ENCODE data around the gene MACIR. TPM values are rescaled to one million over a fixed set of nuclear protein-coding genes. Genes with fewer than 3 reads are reported as not detected.

Gene MACIR
- polyA plus RNA-seq, 1 donor: 31.2 TPM

- Histone ChIP-seq H3K4me1 (ENCODE audit: control insufficient read depth, insufficient read depth, low read length) (no peaks in the 10 kb centered on the region), H3K27me3 (ENCODE audit: control insufficient read depth, insufficient read depth, low read length) (no peaks in the 10 kb centered on the region), H3K9me3 (ENCODE audit: control insufficient read depth, low read depth, low read length) (no peaks in the 10 kb centered on the region), H3K4me3 (ENCODE audit: low read length) (no peak overlapping the region), H3K36me3 (ENCODE audit: control insufficient read depth, insufficient read depth, low read length) (no peaks in the 10 kb centered on the region), H3K27ac (ENCODE audit: low read length) (no peak overlapping the region)
- WGBS (ENCODE audit: insufficient coverage, low lambda C conversion rate): 100% methylated on average over 2 of the region's 3 CpGs
- no peak for DNase-seq
These were observed 28.1 kb downstream of the MACIR start for GRCh38 chr5:103286622-103287021.

GRCh38 chr5:103289024-103289423, 30.5 kb downstream of the MACIR start:
- WGBS (ENCODE audit: insufficient coverage, low lambda C conversion rate): no CpG with 5 or more reads among the region's 1 CpG
- Histone ChIP-seq H3K27ac (ENCODE audit: low read length) (no peak overlapping the region), H3K27me3 (ENCODE audit: control insufficient read depth, insufficient read depth, low read length) (no peaks in the 10 kb centered on the region), H3K4me1 (ENCODE audit: control insufficient read depth, insufficient read depth, low read length) (no peaks in the 10 kb centered on the region), H3K4me3 (ENCODE audit: low read length) (no peak overlapping the region), H3K36me3 (ENCODE audit: control insufficient read depth, insufficient read depth, low read length) (no peaks in the 10 kb centered on the region), H3K9me3 (ENCODE audit: control insufficient read depth, low read depth, low read length) (no peaks in the 10 kb centered on the region)
- no peak for DNase-seq

DNA sequence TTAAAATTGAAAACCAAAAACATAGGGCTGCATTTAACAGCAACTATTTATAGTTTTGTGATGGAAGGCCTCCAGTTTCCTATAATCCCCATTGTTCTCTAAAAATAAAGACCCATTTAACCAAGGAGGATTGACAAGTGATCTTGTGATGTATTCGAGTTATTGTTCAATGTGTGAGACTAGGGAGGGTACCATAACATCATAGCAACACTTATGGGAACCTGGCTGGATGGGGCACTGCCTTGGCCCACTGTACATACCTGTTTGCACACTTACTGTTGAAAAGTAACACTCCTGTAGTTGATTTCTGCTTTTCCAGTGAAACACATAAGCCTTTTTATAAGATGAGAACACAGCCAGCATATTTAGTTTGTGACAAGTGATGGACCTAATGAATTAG, 32.3 kb downstream of the MACIR start:
- no peaks in the 10 kb centered on the region for H3K9me3 ChIP-seq (ENCODE audit: control insufficient read depth, low read depth, low read length)
- H3K4me1 ChIP-seq (ENCODE audit: control insufficient read depth, insufficient read depth, low read length): no peaks in the 10 kb centered on the region
- H3K27me3 ChIP-seq (ENCODE audit: control insufficient read depth, insufficient read depth, low read length): no peaks in the 10 kb centered on the region
- DNase-seq: no peak
- no peak overlapping the region for H3K4me3 ChIP-seq (ENCODE audit: low read length)
- H3K27ac ChIP-seq (ENCODE audit: low read length): no peak overlapping the region
- WGBS (ENCODE audit: insufficient coverage, low lambda C conversion rate): 100% methylated on average over 1 of the region's 1 CpG
- no peaks in the 10 kb centered on the region for H3K36me3 ChIP-seq (ENCODE audit: control insufficient read depth, insufficient read depth, low read length)

- Histone ChIP-seq H3K4me3 (ENCODE audit: low read length) (no peak overlapping the region), H3K27ac (ENCODE audit: low read length) (no peak overlapping the region), H3K9me3 (ENCODE audit: control insufficient read depth, low read depth, low read length) (no peaks in the 10 kb centered on the region), H3K27me3 (ENCODE audit: control insufficient read depth, insufficient read depth, low read length) (no peaks in the 10 kb centered on the region), H3K36me3 (ENCODE audit: control insufficient read depth, insufficient read depth, low read length) (no peaks in the 10 kb centered on the region), H3K4me1 (ENCODE audit: control insufficient read depth, insufficient read depth, low read length) (no peaks in the 10 kb centered on the region)
- WGBS (ENCODE audit: insufficient coverage, low lambda C conversion rate): 100% methylated on average over 1 of the region's 4 CpGs
- DNase-seq: no peak
These were observed 33.0 kb downstream of the MACIR start for GRCh38 chr5:103291606-103292005.

DNA sequence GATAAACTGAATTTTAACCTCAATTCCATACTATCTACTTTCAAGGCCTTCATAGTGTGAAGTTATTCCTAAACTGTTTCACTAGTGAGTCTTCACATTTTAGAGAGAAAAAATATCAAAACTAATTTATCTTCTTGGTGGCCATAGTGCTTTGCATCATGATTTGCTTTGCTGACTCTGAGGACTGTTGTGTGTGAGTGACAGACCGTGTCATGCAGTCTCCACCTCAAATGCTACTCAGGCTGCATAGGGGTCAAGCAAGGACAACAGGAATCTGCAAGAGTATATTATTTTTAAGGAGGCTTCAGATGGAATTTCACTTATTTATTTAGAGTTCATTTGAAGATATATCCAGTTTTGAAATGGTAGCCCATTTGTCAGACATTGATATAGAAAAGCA, 34.5 kb downstream of the MACIR start:
- DNase-seq: no peak
- Histone ChIP-seq H3K27me3 (ENCODE audit: control insufficient read depth, insufficient read depth, low read length) (no peaks in the 10 kb centered on the region), H3K36me3 (ENCODE audit: control insufficient read depth, insufficient read depth, low read length) (no peaks in the 10 kb centered on the region), H3K27ac (ENCODE audit: low read length) (no peak overlapping the region), H3K4me1 (ENCODE audit: control insufficient read depth, insufficient read depth, low read length) (no peaks in the 10 kb centered on the region), H3K9me3 (ENCODE audit: control insufficient read depth, low read depth, low read length) (no peaks in the 10 kb centered on the region), H3K4me3 (ENCODE audit: low read length) (no peak overlapping the region)
- whole genome bisulfite sequencing (ENCODE audit: insufficient coverage, low lambda C conversion rate): no CpG with 5 or more reads among the region's 1 CpG

- Histone ChIP-seq H3K36me3 (ENCODE audit: control insufficient read depth, insufficient read depth, low read length) (no peaks in the 10 kb centered on the region), H3K4me3 (ENCODE audit: low read length) (no peak overlapping the region), H3K4me1 (ENCODE audit: control insufficient read depth, insufficient read depth, low read length) (no peaks in the 10 kb centered on the region), H3K9me3 (ENCODE audit: control insufficient read depth, low read depth, low read length) (no peaks in the 10 kb centered on the region), H3K27ac (ENCODE audit: low read length) (no peak overlapping the region), H3K27me3 (ENCODE audit: control insufficient read depth, insufficient read depth, low read length) (no peaks in the 10 kb centered on the region)
- no peak for DNase-seq
- no CpG with 5 or more reads among the region's 3 CpGs for WGBS (ENCODE audit: insufficient coverage, low lambda C conversion rate)
These were observed 35.2 kb downstream of the MACIR start for GRCh38 chr5:103293719-103294118.

DNA sequence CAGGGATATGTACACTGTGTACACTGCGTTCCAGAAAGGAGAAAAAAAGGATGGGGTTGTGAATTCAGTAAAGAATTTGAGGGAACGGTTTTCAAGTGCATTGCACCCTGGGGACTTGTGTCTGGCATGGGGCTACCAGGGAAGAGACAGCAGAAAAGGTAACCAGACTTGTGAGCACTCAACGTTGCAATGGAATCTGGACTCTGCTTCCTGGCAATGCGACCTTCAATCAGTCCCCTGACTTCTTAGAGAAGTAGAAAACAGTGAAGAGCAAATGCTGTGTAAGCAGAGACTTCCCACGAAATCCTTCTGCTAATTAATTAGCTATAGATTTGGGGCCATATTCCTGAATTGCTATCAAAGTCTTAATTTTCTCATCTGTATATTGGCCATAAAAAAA, 36.3 kb downstream of the MACIR start:
- DNase-seq: peak; percentile 57 to 72
- Histone ChIP-seq H3K27me3 (ENCODE audit: control insufficient read depth, insufficient read depth, low read length) (no peaks in the 10 kb centered on the region), H3K4me3 (ENCODE audit: low read length) (no peak overlapping the region), H3K36me3 (ENCODE audit: control insufficient read depth, insufficient read depth, low read length) (no peaks in the 10 kb centered on the region), H3K9me3 (ENCODE audit: control insufficient read depth, low read depth, low read length) (no peaks in the 10 kb centered on the region), H3K4me1 (ENCODE audit: control insufficient read depth, insufficient read depth, low read length) (no peaks in the 10 kb centered on the region), H3K27ac (ENCODE audit: low read length) (peak overlapping the region; percentile 16)
- 40% methylated on average over 2 of the region's 5 CpGs for WGBS (ENCODE audit: insufficient coverage, low lambda C conversion rate)

GRCh38 chr5:103295424-103295823, 36.9 kb downstream of the MACIR start:
- Histone ChIP-seq H3K27ac (ENCODE audit: low read length) (no peak overlapping the region), H3K4me3 (ENCODE audit: low read length) (no peak overlapping the region), H3K9me3 (ENCODE audit: control insufficient read depth, low read depth, low read length) (no peaks in the 10 kb centered on the region), H3K4me1 (ENCODE audit: control insufficient read depth, insufficient read depth, low read length) (no peaks in the 10 kb centered on the region), H3K36me3 (ENCODE audit: control insufficient read depth, insufficient read depth, low read length) (no peaks in the 10 kb centered on the region), H3K27me3 (ENCODE audit: control insufficient read depth, insufficient read depth, low read length) (no peaks in the 10 kb centered on the region)
- WGBS (ENCODE audit: insufficient coverage, low lambda C conversion rate): 100% methylated on average over 1 of the region's 5 CpGs
- DNase-seq: no peak

- Histone ChIP-seq H3K4me3 (ENCODE audit: low read length) (no peak overlapping the region), H3K36me3 (ENCODE audit: control insufficient read depth, insufficient read depth, low read length) (no peaks in the 10 kb centered on the region), H3K4me1 (ENCODE audit: control insufficient read depth, insufficient read depth, low read length) (no peaks in the 10 kb centered on the region), H3K27ac (ENCODE audit: low read length) (no peak overlapping the region), H3K9me3 (ENCODE audit: control insufficient read depth, low read depth, low read length) (no peaks in the 10 kb centered on the region), H3K27me3 (ENCODE audit: control insufficient read depth, insufficient read depth, low read length) (no peaks in the 10 kb centered on the region)
- 75% methylated on average over 2 of the region's 3 CpGs for whole genome bisulfite sequencing (ENCODE audit: insufficient coverage, low lambda C conversion rate)
- no peak for DNase-seq
These were observed 37.3 kb downstream of the MACIR start for GRCh38 chr5:103295871-103296270.

- no peaks in the 10 kb centered on the region for H3K36me3 ChIP-seq (ENCODE audit: control insufficient read depth, insufficient read depth, low read length)
- no peaks in the 10 kb centered on the region for H3K27me3 ChIP-seq (ENCODE audit: control insufficient read depth, insufficient read depth, low read length)
- DNase-seq: no peak
- H3K4me1 ChIP-seq (ENCODE audit: control insufficient read depth, insufficient read depth, low read length): no peaks in the 10 kb centered on the region
- WGBS (ENCODE audit: insufficient coverage, low lambda C conversion rate): no CpG with 5 or more reads among the region's 1 CpG
- H3K4me3 ChIP-seq (ENCODE audit: low read length): no peak overlapping the region
- no peak overlapping the region for H3K27ac ChIP-seq (ENCODE audit: low read length)
- H3K9me3 ChIP-seq (ENCODE audit: control insufficient read depth, low read depth, low read length): no peaks in the 10 kb centered on the region
These were observed 39.6 kb downstream of the MACIR start for GRCh38 chr5:103298117-103298516.

DNA sequence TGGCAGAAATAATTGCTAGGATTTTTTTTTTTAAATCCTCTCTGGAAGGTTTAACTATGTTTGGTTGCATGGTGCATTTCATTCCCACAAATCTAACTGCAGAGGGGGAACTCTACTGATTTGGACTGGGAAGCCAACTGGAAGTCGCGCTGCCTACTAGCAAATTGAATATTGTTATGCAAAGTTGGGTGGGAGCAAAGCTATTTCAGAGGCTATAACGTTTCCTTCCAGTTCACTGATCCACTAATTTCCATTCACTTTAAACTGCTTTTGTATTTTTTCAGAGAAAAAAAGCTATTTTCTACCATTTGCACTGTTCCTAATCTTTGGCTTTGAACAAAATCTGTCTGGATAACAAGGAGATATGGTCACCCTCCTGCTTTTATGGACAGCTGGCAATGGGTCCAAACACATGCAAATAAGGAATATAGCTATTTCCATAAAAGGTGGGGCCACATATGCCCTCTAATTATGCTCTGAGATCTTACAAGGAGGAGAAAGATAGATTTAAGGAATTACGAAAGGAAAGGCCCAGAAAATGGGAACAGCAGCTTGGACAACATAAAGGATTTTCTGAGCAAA, 40.1 kb downstream of the MACIR start:
- no peak overlapping the region for H3K4me3 ChIP-seq (ENCODE audit: low read length)
- H3K4me1 ChIP-seq (ENCODE audit: control insufficient read depth, insufficient read depth, low read length): no peaks in the 10 kb centered on the region
- H3K36me3 ChIP-seq (ENCODE audit: control insufficient read depth, insufficient read depth, low read length): no peaks in the 10 kb centered on the region
- 100% methylated on average over 1 of the region's 4 CpGs for WGBS (ENCODE audit: insufficient coverage, low lambda C conversion rate)
- H3K9me3 ChIP-seq (ENCODE audit: control insufficient read depth, low read depth, low read length): no peaks in the 10 kb centered on the region
- H3K27ac ChIP-seq (ENCODE audit: low read length): no peak overlapping the region
- DNase-seq: no peak
- H3K27me3 ChIP-seq (ENCODE audit: control insufficient read depth, insufficient read depth, low read length): no peaks in the 10 kb centered on the region

Data from large intestine (tissue), 3 donors.